HEK293 (cell line): ENCODE results near the gene NUDCD2.

ENCODE experiments used
- CTCF ChIP-seq: fragments of 450-650 bp; formaldehyde crosslinking; IDR thresholded peaks from 2 replicates; pipeline ENCODE4 v1.5.1; 2016; ENCODE audit warnings: missing biosample characterization, missing genetic modification characterization
- GLI2 ChIP-seq: fragments of 450-650 bp; formaldehyde crosslinking; IDR thresholded peaks from 2 replicates; pipeline ENCODE4; 2017; ENCODE audit warnings: missing biosample characterization, missing genetic modification characterization, low read depth, borderline replicate concordance
- KLF16 ChIP-seq: fragments of 450-650 bp; formaldehyde crosslinking; IDR thresholded peaks from 2 replicates; pipeline ENCODE4 v1.5.1; 2017; ENCODE audit warnings: missing biosample characterization, missing genetic modification characterization
- PRDM10 ChIP-seq: fragments of 450-650 bp; formaldehyde crosslinking; IDR thresholded peaks from 2 replicates; pipeline ENCODE4 v1.5.1; 2016; ENCODE audit warnings: missing biosample characterization, missing genetic modification characterization
- PRDM2 ChIP-seq: fragments of 450-650 bp; formaldehyde crosslinking; IDR thresholded peaks from 2 replicates; pipeline ENCODE4 v1.5.1; 2016; ENCODE audit warnings: missing biosample characterization, missing genetic modification characterization, borderline replicate concordance
- REST ChIP-seq: fragments of 450-650 bp; formaldehyde crosslinking; IDR thresholded peaks from 2 replicates; pipeline ENCODE4 v1.5.1; 2016; ENCODE audit warnings: missing biosample characterization, missing genetic modification characterization
- TSHZ1 ChIP-seq: fragments of 450-650 bp; formaldehyde crosslinking; IDR thresholded peaks from 2 replicates; pipeline ENCODE4 v1.5.1; 2016; ENCODE audit warnings: missing biosample characterization, missing genetic modification characterization, borderline replicate concordance
- ZNF274 ChIP-seq, 2 experiments: fragments of 200-500 bp in 1 of 2; fragments of 450-650 bp in 1 of 2; sonication (Bioruptor generic) in 1 of 2; formaldehyde crosslinking in 1 of 2; IDR thresholded peaks; 2 replicates each; pipeline versions ENCODE4 v1.5.1 to v1.6.1; 2014 to 2016; ENCODE audit warnings: borderline replicate concordance in 1 of 2, inconsistent platforms in 1 of 2, low read length in 1 of 2, missing biosample characterization in 1 of 2, missing genetic modification characterization in 1 of 2
- ZNF747 ChIP-seq: fragments of 450-650 bp; formaldehyde crosslinking; IDR thresholded peaks from 2 replicates; pipeline ENCODE4 v1.5.1; 2016; ENCODE audit warnings: missing biosample characterization, missing genetic modification characterization

GRCh38 chr5:163436515-163436914 is 23.4 kb downstream of the NUDCD2 start:
- TF ChIP-seq KLF16 (tag by site-specific recombination), result no peak
- no peak for TF ChIP-seq TSHZ1 (tag by site-specific recombination)
- TF ChIP-seq CTCF (tag by site-specific recombination), result no peak
- TF ChIP-seq ZNF747 (tag by site-specific recombination), result no peak
- no peak for TF ChIP-seq REST (tag by site-specific recombination)
- no peak for TF ChIP-seq PRDM10 (tag by site-specific recombination)
- TF ChIP-seq PRDM2 (tag by site-specific recombination), result no peak
- no peak for TF ChIP-seq GLI2
- no peak for TF ChIP-seq ZNF274 (IDR thresholded peaks at IDR 0.05; ENCODE audit: low read length)
- no peak for TF ChIP-seq ZNF274 (tag by site-specific recombination; IDR thresholded peaks at IDR 0.05; ENCODE audit: borderline replicate concordance)
